Endothelial cell of umbilical vein (primary cell): ENCODE results near the gene SYNCRIP. TPM values are rescaled to one million over a fixed set of nuclear protein-coding genes. Genes with fewer than 3 reads are reported as not detected.

Experiments used
- BruUV-seq: library from RNA; stranded (reverse); fragments of 400-500 nt; replicated peaks from 2 replicates; lab custom pipeline; 2021; lab: Mats Ljungman, UMichigan
- CTCF ChIA-PET: fragments of 300-600, 350-600 bp; sonication (Branson Sonifier 250); formaldehyde crosslinking; loops from one replicate; lab custom pipeline; 2021; ENCODE audit warnings: antibody characterized with exemption, inconsistent platforms; lab: Charles Lee
- POLR2A ChIA-PET: fragments of 300-600, 350-600 bp; sonication (Branson Sonifier 250); formaldehyde crosslinking; loops from one replicate; lab custom pipeline; 2021; ENCODE audit warnings: antibody characterized with exemption, inconsistent platforms; lab: Charles Lee
- DNase-seq: peaks from one replicate; pipeline ENCODE4 v3.0.0-alpha.2; 2011; ENCODE audit warnings: low read depth, low spot score
- FAIRE-seq: peaks from 2 replicates; lab custom pipeline; 2011; peaks lifted over from hg19 to GRCh38; lab: Jason Lieb, UNC
- H2AFZ ChIP-seq: 2 replicates; pipeline ENCODE4 v1.6.0; 2012; ENCODE audit warnings: low read depth, low read length, control low read depth, inconsistent platforms
- H3K27ac ChIP-seq: 2 replicates; pipeline ENCODE4 v1.5.1; 2011; ENCODE audit warnings: low read depth, mild to moderate bottlenecking, control low read depth, low read length, moderate library complexity; ENCODE audit not compliant: insufficient read depth
- H3K27me3 ChIP-seq, 2 experiments: 2 replicates each; pipeline versions ENCODE4 v1.6.0 to v1.6.1; 2011; ENCODE audit warnings: low read length in 2 of 2, mixed read lengths in 1 of 2; ENCODE audit not compliant: control insufficient read depth in 2 of 2, insufficient read depth in 2 of 2
- H3K36me3 ChIP-seq, 2 experiments: 2 replicates in 1 of 2; 3 replicates in 1 of 2; pipeline ENCODE4 v1.5.1; 2011; ENCODE audit warnings: low read length in 2 of 2, mild to moderate bottlenecking in 1 of 2, moderate library complexity in 1 of 2; ENCODE audit not compliant: control insufficient read depth in 2 of 2, insufficient read depth in 2 of 2; ENCODE audit errors: extremely low read depth in 1 of 2
- H3K4me1 ChIP-seq: 3 replicates; pipeline ENCODE4 v1.5.1; 2011; ENCODE audit warnings: mild to moderate bottlenecking, low read length; ENCODE audit not compliant: control insufficient read depth, insufficient read depth; ENCODE audit errors: extremely low read depth
- H3K4me2 ChIP-seq: 2 replicates; pipeline ENCODE4 v1.6.1; 2011; ENCODE audit warnings: low read length, control low read depth, mixed read lengths; ENCODE audit not compliant: insufficient read depth
- H3K4me3 ChIP-seq, 3 experiments: fragments of 200-600 bp in 1 of 3; sonication (generic), shearing (Covaris generic) in 1 of 3; replicated peaks in 1 of 3; 2 replicates each; pipeline ENCODE4 v1.5.1; 2011 to 2016; ENCODE audit warnings: control low read depth in 3 of 3, low read length in 3 of 3, mild to moderate bottlenecking in 2 of 3, inconsistent platforms in 1 of 3, low read depth in 1 of 3, moderate library complexity in 1 of 3; ENCODE audit not compliant: insufficient read depth in 1 of 3
- H3K79me2 ChIP-seq: 2 replicates; pipeline ENCODE4 v1.6.0; 2012; ENCODE audit warnings: low read length, inconsistent platforms; ENCODE audit not compliant: control insufficient read depth, insufficient read depth
- H3K9ac ChIP-seq: replicated peaks from 2 replicates; pipeline ENCODE3; 2011; ENCODE audit warnings: low read length, control low read depth; ENCODE audit not compliant: insufficient read depth; ENCODE audit errors: extremely low read depth
- H3K9me1 ChIP-seq: replicated peaks from 3 replicates; pipeline ENCODE4 v1.6.0; 2011; ENCODE audit warnings: mild to moderate bottlenecking, low read length; ENCODE audit not compliant: control insufficient read depth, insufficient read depth; ENCODE audit errors: extremely low read depth
- H3K9me3 ChIP-seq: replicated peaks from 2 replicates; pipeline ENCODE4 v1.5.1; 2012; ENCODE audit warnings: low read length, inconsistent platforms; ENCODE audit not compliant: control insufficient read depth, insufficient read depth
- H4K20me1 ChIP-seq: replicated peaks from 2 replicates; pipeline ENCODE3; 2011; ENCODE audit warnings: mild to moderate bottlenecking, low read length; ENCODE audit not compliant: control insufficient read depth, insufficient read depth; ENCODE audit errors: extremely low read depth
- FOS ChIP-seq: IDR thresholded peaks from 2 replicates; pipeline ENCODE4 v1.6.1; 2011; ENCODE audit warnings: mild to moderate bottlenecking, low read length, moderate library complexity, borderline replicate concordance; ENCODE audit not compliant: insufficient read depth
- GATA2 ChIP-seq: IDR thresholded peaks from 2 replicates; pipeline ENCODE4 v1.7.0; 2011; ENCODE audit warnings: low read depth, mild to moderate bottlenecking, moderate library complexity, mixed read lengths, low read length; ENCODE audit not compliant: insufficient read length, insufficient read depth
- JUN ChIP-seq: IDR thresholded peaks from 2 replicates; pipeline ENCODE4 v1.6.1; 2011; ENCODE audit warnings: borderline replicate concordance, low read depth; ENCODE audit not compliant: insufficient read length, insufficient read depth
- POLR2A ChIP-seq: IDR thresholded peaks from 2 replicates; pipeline ENCODE4 v1.6.1; 2012; ENCODE audit warnings: low read depth, mild to moderate bottlenecking, control low read depth, low read length
- POLR2AphosphoS5 ChIP-seq: IDR thresholded peaks from 2 replicates; pipeline ENCODE4 v1.6.1; 2012; ENCODE audit warnings: low read depth, mild to moderate bottlenecking, control low read depth, low read length, moderate library complexity; ENCODE audit not compliant: insufficient read depth
- dilution Hi-C: fragments of 300-500 bp; cut with MboI; formaldehyde crosslinking; loops from one replicate; pipeline ENCODE4 v1.15.0; 2019; ENCODE audit warnings: low sequenced_read_pairs; ENCODE audit not compliant: extremely low pct_ligation_motif_present
- intact Hi-C: fragments of 100-400 bp; cut with micrococcal nuclease; formaldehyde crosslinking; loops from one replicate; pipeline ENCODE4 v1.10.0; 2022
- polyA plus RNA-seq, 4 experiments: library from polyadenylated mRNA; depleted of rRNA in 3 of 4; stranded (reverse) in 3 of 4; unstranded in 1 of 4; fragments of >200 nt; gene quantifications; 2 replicates each; pipeline versions ENCODE4 v1.2.1 to v1.2.3, GENCODE V29; 2011 to 2012; ENCODE audit warnings: missing spikeins in 1 of 4
- total RNA-seq: library from RNA; stranded (reverse); gene quantifications from 2 replicates; pipeline ENCODE4 v1.2.3, GENCODE V29; 2021
- TF ChIP-seq, protein P1 (sequence below), 2 donors: IDR thresholded peaks; 1 replicate in 1 of 2; 2 replicates in 1 of 2; pipeline ENCODE4 v1.5.1; 2011; ENCODE audit warnings: low read length in 2 of 2, mild to moderate bottlenecking in 2 of 2, moderate library complexity in 2 of 2, control low read depth in 1 of 2, inconsistent platforms in 1 of 2, low read depth in 1 of 2; ENCODE audit not compliant: insufficient read depth in 1 of 2; ENCODE audit errors: extremely low read depth in 1 of 2
- TF ChIP-seq, protein P2 (sequence below): IDR thresholded peaks from 2 replicates; pipeline ENCODE4 v1.6.1; 2011; ENCODE audit not compliant: insufficient read depth, insufficient read length

SYNCRIP gene
- total and polyA plus RNA-seq, 2 donors (not counting 3 experiments of a cell fraction or from before 2014, with no cell fraction given) = 16.3 to 155 TPM

DNA sequence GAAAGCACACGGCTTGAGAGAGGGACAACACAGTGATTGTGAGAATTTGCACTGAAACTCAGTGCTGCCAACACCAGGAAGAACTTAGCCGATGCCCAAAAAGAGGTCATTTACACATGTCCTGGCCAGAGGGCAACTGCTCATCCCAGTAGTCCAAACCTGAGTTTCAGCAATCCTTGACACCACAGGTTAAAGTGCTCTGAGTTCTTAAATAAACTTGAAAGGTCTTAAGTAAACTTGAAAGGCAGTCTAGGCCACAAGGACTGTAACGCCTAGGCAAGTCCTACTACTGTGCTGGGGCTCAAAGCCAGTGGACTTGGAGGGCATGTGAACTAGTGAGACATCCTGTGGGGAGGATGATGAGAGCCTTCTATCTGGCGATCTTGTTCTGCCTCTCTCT lies 63.1 kb downstream of the SYNCRIP start:
- H3K36me3 ChIP-seq = no peaks in the 10 kb centered on the region
- H3K79me2 ChIP-seq = peaks cover 75% of the 10 kb centered on the region
- no peak overlapping the region for H3K27ac ChIP-seq
- no peak overlapping the region for H3K9ac ChIP-seq
- no peaks in the 10 kb centered on the region for H3K27me3 ChIP-seq
- no peak overlapping the region for H3K4me3 ChIP-seq
- H3K9me1 ChIP-seq = peaks cover under 1% of the 10 kb centered on the region
- H3K4me1 ChIP-seq = peaks cover 20% of the 10 kb centered on the region
- TF ChIP-seq JUN (no peak), GATA2 (no peak), POLR2AphosphoS5 (no peak), POLR2A (no peak), FOS (no peak)
- TF ChIP-seq, protein P1, sequence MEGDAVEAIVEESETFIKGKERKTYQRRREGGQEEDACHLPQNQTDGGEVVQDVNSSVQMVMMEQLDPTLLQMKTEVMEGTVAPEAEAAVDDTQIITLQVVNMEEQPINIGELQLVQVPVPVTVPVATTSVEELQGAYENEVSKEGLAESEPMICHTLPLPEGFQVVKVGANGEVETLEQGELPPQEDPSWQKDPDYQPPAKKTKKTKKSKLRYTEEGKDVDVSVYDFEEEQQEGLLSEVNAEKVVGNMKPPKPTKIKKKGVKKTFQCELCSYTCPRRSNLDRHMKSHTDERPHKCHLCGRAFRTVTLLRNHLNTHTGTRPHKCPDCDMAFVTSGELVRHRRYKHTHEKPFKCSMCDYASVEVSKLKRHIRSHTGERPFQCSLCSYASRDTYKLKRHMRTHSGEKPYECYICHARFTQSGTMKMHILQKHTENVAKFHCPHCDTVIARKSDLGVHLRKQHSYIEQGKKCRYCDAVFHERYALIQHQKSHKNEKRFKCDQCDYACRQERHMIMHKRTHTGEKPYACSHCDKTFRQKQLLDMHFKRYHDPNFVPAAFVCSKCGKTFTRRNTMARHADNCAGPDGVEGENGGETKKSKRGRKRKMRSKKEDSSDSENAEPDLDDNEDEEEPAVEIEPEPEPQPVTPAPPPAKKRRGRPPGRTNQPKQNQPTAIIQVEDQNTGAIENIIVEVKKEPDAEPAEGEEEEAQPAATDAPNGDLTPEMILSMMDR (IDR thresholded peaks at IDR 0.05; ENCODE audit: extremely low read depth in 1 of 2, insufficient read depth in 1 of 2, low read depth in 1 of 2, low read length in 2 of 2) = no peak
- TF ChIP-seq, protein P2, sequence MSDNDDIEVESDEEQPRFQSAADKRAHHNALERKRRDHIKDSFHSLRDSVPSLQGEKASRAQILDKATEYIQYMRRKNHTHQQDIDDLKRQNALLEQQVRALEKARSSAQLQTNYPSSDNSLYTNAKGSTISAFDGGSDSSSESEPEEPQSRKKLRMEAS = no peak
- ChIA-PET CTCF (no interaction called here), POLR2A (no interaction called here)
- no peak overlapping the region for H2AFZ ChIP-seq
- DNase-seq (no peak), FAIRE-seq (no peak)
- dilution Hi-C loops = no loop called here
- H3K4me2 ChIP-seq = no peak overlapping the region
- peaks cover 2% of the 10 kb centered on the region for H4K20me1 ChIP-seq
- intact Hi-C loops = no loop called here
- no peaks in the 10 kb centered on the region for H3K9me3 ChIP-seq
- no TSS peak for BruUV-seq
